HepG2 (cell line): ENCODE measurements around the gene USP12. TPM values are rescaled to one million over a fixed set of nuclear protein-coding genes. Genes with fewer than 3 reads are reported as not detected.

ENCODE experiments used
- ATAC-seq: fragments of 200-7000 bp; cut with Tn5 transposase; 3 replicates; pipeline ENCODE4 v1.9.1; 2020; ENCODE audit warnings: mild to moderate bottlenecking, moderate library complexity
- BruUV-seq: library from RNA; stranded (reverse); fragments of 400-500 nt; replicated peaks from 2 replicates; lab custom pipeline; 2021; lab: Mats Ljungman, UMichigan
- CTCF ChIA-PET: fragments of 300-600 bp; formaldehyde crosslinking; extraction: SDS; loops from one replicate; lab custom pipeline; 2021; ENCODE audit warnings: low total read pairs, inconsistent platforms, low intra/inter-chr PET ratio; lab: Yijun Ruan, JAX
- POLR2A ChIA-PET: fragments of 350-600 bp; sonication (Branson Sonifier 250); formaldehyde crosslinking; loops from one replicate; lab custom pipeline; 2020; ENCODE audit warnings: antibody characterized with exemption, inconsistent platforms; lab: Yijun Ruan, JAX
- DNase-seq: peaks from one replicate; pipeline ENCODE4 v3.0.0-alpha.2; 2015; ENCODE audit warnings: low spot score
- FAIRE-seq: peaks from 3 replicates; lab custom pipeline; 2011; peaks lifted over from hg19 to GRCh38; lab: Jason Lieb, UNC
- H2AFZ ChIP-seq: one replicate; pipeline ENCODE4 v1.6.1; 2011; ENCODE audit warnings: low read length, inconsistent platforms
- H3K27ac ChIP-seq: fragments of 300-600 bp; 3 replicates; pipeline ENCODE4 v1.8.0; 2011; ENCODE audit warnings: mixed run types, mild to moderate bottlenecking, mixed read lengths, low read length, inconsistent platforms; ENCODE audit not compliant: insufficient read depth; ENCODE audit errors: extremely low read length
- H3K27me3 ChIP-seq, 2 experiments: fragments of 200-600 bp in 1 of 2; 2 replicates in 1 of 2; 3 replicates in 1 of 2; pipeline versions ENCODE4 v1.6.0 to v1.8.0; 2011; ENCODE audit warnings: low read length in 2 of 2, mild to moderate bottlenecking in 2 of 2, moderate library complexity in 2 of 2, inconsistent platforms in 1 of 2; ENCODE audit not compliant: insufficient read depth in 2 of 2, control insufficient read depth in 1 of 2
- H3K36me3 ChIP-seq, 2 experiments: fragments of 200-600 bp in 1 of 2; replicated peaks in 1 of 2; 2 replicates in 1 of 2; 3 replicates in 1 of 2; pipeline versions ENCODE4 v1.5.1 to v1.8.0; 2011; ENCODE audit warnings: low read length in 2 of 2, inconsistent platforms in 1 of 2; ENCODE audit not compliant: insufficient read depth in 2 of 2, control insufficient read depth in 1 of 2
- H3K4me1 ChIP-seq: 2 replicates; pipeline ENCODE4 v1.5.1; 2012; ENCODE audit warnings: low read length, inconsistent platforms; ENCODE audit not compliant: insufficient read depth
- H3K4me2 ChIP-seq: 2 replicates; pipeline ENCODE4 v1.6.0; 2011; ENCODE audit warnings: low read depth, low read length, inconsistent platforms
- H3K4me3 ChIP-seq, 3 experiments: fragments of 200-600 bp in 1 of 3; sonication (generic), shearing (Covaris generic) in 1 of 3; replicated peaks in 1 of 3; 2 replicates each; pipeline ENCODE4 v1.5.1; 2011 to 2016; ENCODE audit warnings: low read length in 3 of 3, inconsistent platforms in 2 of 3, low read depth in 2 of 3, mild to moderate bottlenecking in 2 of 3, control low read depth in 1 of 3, mixed read lengths in 1 of 3; ENCODE audit not compliant: insufficient read depth in 1 of 3
- H3K79me2 ChIP-seq: one replicate; pipeline ENCODE4 v1.6.1; 2011; ENCODE audit warnings: low read length, inconsistent platforms; ENCODE audit not compliant: insufficient read depth
- H3K9ac ChIP-seq: 2 replicates; pipeline ENCODE4 v1.6.0; 2011; ENCODE audit warnings: mild to moderate bottlenecking, low read depth, low read length, inconsistent platforms; ENCODE audit not compliant: insufficient read depth
- H3K9me3 ChIP-seq: 2 replicates; pipeline ENCODE4 v1.5.1; 2012; ENCODE audit warnings: mild to moderate bottlenecking, low read length
- H4K20me1 ChIP-seq: 2 replicates; pipeline ENCODE4 v1.6.0; 2011; ENCODE audit warnings: inconsistent platforms, mild to moderate bottlenecking, low read length, moderate library complexity; ENCODE audit not compliant: insufficient read depth
- ARID5B ChIP-seq: IDR thresholded peaks from 2 replicates; pipeline ENCODE4 v1.4.0; 2020; ENCODE audit warnings: mild to moderate bottlenecking, missing genetic modification reagents
- CCAR2 ChIP-seq: fragments of 200-400 bp; formaldehyde crosslinking; optimal IDR thresholded peaks from 2 replicates; pipeline ENCODE3; 2018; ENCODE audit warnings: low read depth, mild to moderate bottlenecking, low read length, moderate library complexity
- FOXM1 ChIP-seq: sonication (generic); formaldehyde crosslinking; IDR thresholded peaks from 2 replicates; pipeline ENCODE4 v1.5.0; 2020; ENCODE audit warnings: missing genetic modification reagents
- GRHL1 ChIP-seq: sonication (generic); formaldehyde crosslinking; conservative IDR thresholded peaks from 2 replicates; pipeline ENCODE4 v1.8.0; 2022; ENCODE audit warnings: missing genetic modification reagents
- NCOA2 ChIP-seq: sonication (generic); formaldehyde crosslinking; IDR thresholded peaks from 2 replicates; pipeline ENCODE4 v1.8.0; 2022; ENCODE audit warnings: inconsistent platforms
- SP4 ChIP-seq: sonication (generic); formaldehyde crosslinking; IDR thresholded peaks from 2 replicates; pipeline ENCODE4 v1.8.1; 2023; ENCODE audit warnings: mild to moderate bottlenecking, missing genetic modification reagents
- STAG1 ChIP-seq: sonication (generic); formaldehyde crosslinking; IDR thresholded peaks from 2 replicates; pipeline ENCODE4 v1.4.0; 2020; ENCODE audit warnings: missing genetic modification reagents
- ZFAT ChIP-seq: sonication (generic); formaldehyde crosslinking; conservative IDR thresholded peaks from 2 replicates; pipeline ENCODE4 v1.8.1; 2023; ENCODE audit warnings: missing genetic modification reagents, inconsistent platforms
- ZNF136 ChIP-seq: sonication (generic); formaldehyde crosslinking; IDR thresholded peaks from 2 replicates; pipeline ENCODE4 v1.8.1; 2022; ENCODE audit warnings: low read depth, mild to moderate bottlenecking, moderate library complexity, missing genetic modification reagents
- ZNF510 ChIP-seq: sonication (generic); formaldehyde crosslinking; IDR thresholded peaks from 2 replicates; pipeline ENCODE4 v1.4.0; 2020; ENCODE audit warnings: low read depth, mild to moderate bottlenecking, missing genetic modification reagents
- WGBS: methylation state at CpG from one replicate; pipeline ENCODE4 v1.1.6; 2017; ENCODE audit warnings: low lambda C conversion rate; 5-methylcytosine and 5-hydroxymethylcytosine counted together
- in situ Hi-C: cut with HindIII; loops from 2 replicates; pipeline ENCODE4 v1.10.0; 2017; ENCODE audit warnings: low pct_unique_long_range_greater_than_20kb; ENCODE audit not compliant: extremely low pct_ligation_motif_present
- intact Hi-C: fragments of 100-400 bp; cut with micrococcal nuclease; formaldehyde crosslinking; loops from one replicate; pipeline ENCODE4 v1.10.0; 2022; ENCODE audit not compliant: unreplicated experiment
- polyA plus RNA-seq, 8 experiments: library from polyadenylated mRNA; depleted of rRNA in 3 of 8; stranded (reverse) in 7 of 8; unstranded in 1 of 8; fragments of >200 nt; fragmentation: Illumina TruSeq in 4 of 8; extraction: Trizol in 4 of 8; gene quantifications; 2 replicates each; pipeline versions ENCODE4 v1.2.1 to v1.2.3, GENCODE V29; 2011 to 2016; ENCODE audit warnings: low read depth in 4 of 8, missing spikeins in 1 of 8, mixed read lengths in 1 of 8; ENCODE audit not compliant: insufficient read depth in 1 of 8
- total RNA-seq, 5 experiments: library from RNA; depleted of rRNA; stranded (reverse); fragments of >200 nt; fragmentation: Illumina TruSeq; extraction: Trizol; gene quantifications; 2 replicates each; pipeline ENCODE4 v1.2.3, GENCODE V29; 2016; ENCODE audit warnings: low read depth in 1 of 5
- TF ChIP-seq, protein P1 (sequence below): sonication (generic); formaldehyde crosslinking; IDR thresholded peaks from 2 replicates; pipeline ENCODE4 v1.5.1; 2020; ENCODE audit warnings: mild to moderate bottlenecking, missing genetic modification reagents, moderate library complexity

USP12 gene
- total and polyA plus RNA-seq, 2 of the 13 experiments (the other 11 are each of a cell fraction or from before 2014, with no cell fraction given): 9.8 to 19.5 TPM

DNA sequence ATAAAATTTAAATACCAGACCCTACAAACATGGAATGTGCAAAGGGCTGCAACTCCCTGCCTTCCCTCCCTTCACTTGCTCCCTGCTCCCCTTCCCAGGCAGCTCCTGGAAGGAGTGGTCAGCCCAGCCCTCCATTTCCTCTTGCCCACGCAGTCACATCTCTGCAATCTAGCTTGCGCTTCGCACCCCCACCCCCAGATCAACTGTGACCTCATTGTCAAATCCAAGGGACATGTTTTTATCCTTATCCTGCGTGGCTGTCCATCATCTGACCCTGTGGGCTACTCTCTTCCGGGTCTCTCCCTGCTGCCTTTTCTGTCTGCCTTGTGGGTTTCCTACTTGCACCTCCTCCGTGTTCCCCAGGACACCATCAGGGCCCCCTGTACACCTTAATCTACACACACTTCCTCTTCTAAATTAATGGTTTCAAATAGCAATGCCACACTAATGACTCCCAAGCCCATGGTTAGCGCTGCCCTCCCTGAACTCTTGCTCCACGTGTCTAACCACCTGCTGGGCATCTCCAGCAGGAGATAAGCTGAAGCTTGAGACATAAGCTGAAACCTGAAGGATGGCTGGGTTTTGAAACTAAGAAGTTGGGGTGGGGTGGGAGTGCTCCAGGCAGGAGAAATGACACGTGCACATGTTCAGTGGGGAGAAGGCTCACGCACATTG, 118.3 kb downstream of the USP12 start:
- CTCF ChIA-PET: no interaction called here
- intact Hi-C loops: no loop called here
- no peak for DNase-seq
- Histone ChIP-seq H3K36me3 (no peaks in the 10 kb centered on the region), H3K79me2 (no peaks in the 10 kb centered on the region), H2AFZ (no peak overlapping the region), H3K27ac (no peak overlapping the region), H3K9me3 (no peaks in the 10 kb centered on the region), H3K27me3 (no peaks in the 10 kb centered on the region)
- no peak for FAIRE-seq
- TF ChIP-seq, protein P1, sequence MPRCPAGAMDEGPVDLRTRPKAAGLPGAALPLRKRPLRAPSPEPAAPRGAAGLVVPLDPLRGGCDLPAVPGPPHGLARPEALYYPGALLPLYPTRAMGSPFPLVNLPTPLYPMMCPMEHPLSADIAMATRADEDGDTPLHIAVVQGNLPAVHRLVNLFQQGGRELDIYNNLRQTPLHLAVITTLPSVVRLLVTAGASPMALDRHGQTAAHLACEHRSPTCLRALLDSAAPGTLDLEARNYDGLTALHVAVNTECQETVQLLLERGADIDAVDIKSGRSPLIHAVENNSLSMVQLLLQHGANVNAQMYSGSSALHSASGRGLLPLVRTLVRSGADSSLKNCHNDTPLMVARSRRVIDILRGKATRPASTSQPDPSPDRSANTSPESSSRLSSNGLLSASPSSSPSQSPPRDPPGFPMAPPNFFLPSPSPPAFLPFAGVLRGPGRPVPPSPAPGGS (CRISPR knock-in tag): no peak
- no peak for TF ChIP-seq ARID5B (CRISPR knock-in tag)
- no peak for TF ChIP-seq FOXM1 (CRISPR knock-in tag)
- no peak for TF ChIP-seq ZNF510 (CRISPR knock-in tag)
- TF ChIP-seq STAG1 (CRISPR knock-in tag): no peak
- no peak for TF ChIP-seq CCAR2
- no peak for TF ChIP-seq ZNF136 (CRISPR knock-in tag)
- no peak for TF ChIP-seq NCOA2 (CRISPR knock-in tag)
- no peak for TF ChIP-seq SP4 (CRISPR knock-in tag)
- no peak for TF ChIP-seq GRHL1 (CRISPR knock-in tag)
- TF ChIP-seq ZFAT: no peak
- TF ChIP-seq, all 625 proteins: peak for 0
- BruUV-seq: no TSS peak
- Histone ChIP-seq H3K4me1 (no peaks in the 10 kb centered on the region), H3K4me3 (no peak overlapping the region), H4K20me1 (no peaks in the 10 kb centered on the region), H3K4me2 (no peak overlapping the region), H3K9ac (no peak overlapping the region)
- ATAC-seq: no peak
- in situ Hi-C loops: no loop called here
- POLR2A ChIA-PET: no interaction called here
- 71% methylated on average over 10 of the region's 10 CpGs for WGBS
